Astrocyte of the cerebellum (primary cell): ENCODE data around the gene FAM78B.

ENCODE experiments used
- DNase-seq: peaks from one replicate; pipeline ENCODE4 v3.0.0-alpha.2; 2011; ENCODE audit warnings: low read depth
- H3K4me3 ChIP-seq: 2 replicates; pipeline ENCODE4 v1.5.1; 2011; ENCODE audit warnings: mild to moderate bottlenecking, low read depth, low read length, moderate library complexity
- in situ Hi-C: cut with HindIII; loops from 2 replicates; pipeline ENCODE4 v1.10.0; 2017; ENCODE audit warnings: low sequenced_read_pairs
- TF ChIP-seq, protein P1 (sequence below): IDR thresholded peaks from 2 replicates; pipeline ENCODE4 v1.5.1; 2012; ENCODE audit warnings: low read length, low read depth, moderate library complexity, mild to moderate bottlenecking; ENCODE audit errors: missing control alignments

Gene FAM78B

DNA sequence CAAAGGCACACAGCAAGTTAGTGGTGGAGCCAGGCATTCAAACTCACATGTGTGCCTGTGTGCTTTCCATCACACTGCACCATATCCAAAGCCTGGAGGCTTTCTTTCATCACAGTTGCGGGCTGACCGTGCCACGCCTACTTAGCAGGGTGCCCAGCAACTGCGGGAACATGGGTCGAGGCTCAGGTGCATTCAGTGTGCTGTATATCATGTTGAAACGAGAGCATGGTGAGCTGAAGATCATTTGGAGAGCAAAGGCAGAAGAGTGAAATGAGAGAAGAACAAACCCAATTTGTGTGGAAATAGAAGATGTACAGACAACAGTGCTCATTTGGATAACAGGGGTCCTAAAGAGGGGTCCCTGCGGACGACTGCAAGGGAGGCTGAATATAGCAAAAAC, 46.5 kb downstream of the FAM78B start:
- in situ Hi-C loops: no loop called here
- DNase-seq: no peak
- H3K4me3 ChIP-seq: no peak overlapping the region
- TF ChIP-seq, protein P1, sequence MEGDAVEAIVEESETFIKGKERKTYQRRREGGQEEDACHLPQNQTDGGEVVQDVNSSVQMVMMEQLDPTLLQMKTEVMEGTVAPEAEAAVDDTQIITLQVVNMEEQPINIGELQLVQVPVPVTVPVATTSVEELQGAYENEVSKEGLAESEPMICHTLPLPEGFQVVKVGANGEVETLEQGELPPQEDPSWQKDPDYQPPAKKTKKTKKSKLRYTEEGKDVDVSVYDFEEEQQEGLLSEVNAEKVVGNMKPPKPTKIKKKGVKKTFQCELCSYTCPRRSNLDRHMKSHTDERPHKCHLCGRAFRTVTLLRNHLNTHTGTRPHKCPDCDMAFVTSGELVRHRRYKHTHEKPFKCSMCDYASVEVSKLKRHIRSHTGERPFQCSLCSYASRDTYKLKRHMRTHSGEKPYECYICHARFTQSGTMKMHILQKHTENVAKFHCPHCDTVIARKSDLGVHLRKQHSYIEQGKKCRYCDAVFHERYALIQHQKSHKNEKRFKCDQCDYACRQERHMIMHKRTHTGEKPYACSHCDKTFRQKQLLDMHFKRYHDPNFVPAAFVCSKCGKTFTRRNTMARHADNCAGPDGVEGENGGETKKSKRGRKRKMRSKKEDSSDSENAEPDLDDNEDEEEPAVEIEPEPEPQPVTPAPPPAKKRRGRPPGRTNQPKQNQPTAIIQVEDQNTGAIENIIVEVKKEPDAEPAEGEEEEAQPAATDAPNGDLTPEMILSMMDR: no peak

DNA sequence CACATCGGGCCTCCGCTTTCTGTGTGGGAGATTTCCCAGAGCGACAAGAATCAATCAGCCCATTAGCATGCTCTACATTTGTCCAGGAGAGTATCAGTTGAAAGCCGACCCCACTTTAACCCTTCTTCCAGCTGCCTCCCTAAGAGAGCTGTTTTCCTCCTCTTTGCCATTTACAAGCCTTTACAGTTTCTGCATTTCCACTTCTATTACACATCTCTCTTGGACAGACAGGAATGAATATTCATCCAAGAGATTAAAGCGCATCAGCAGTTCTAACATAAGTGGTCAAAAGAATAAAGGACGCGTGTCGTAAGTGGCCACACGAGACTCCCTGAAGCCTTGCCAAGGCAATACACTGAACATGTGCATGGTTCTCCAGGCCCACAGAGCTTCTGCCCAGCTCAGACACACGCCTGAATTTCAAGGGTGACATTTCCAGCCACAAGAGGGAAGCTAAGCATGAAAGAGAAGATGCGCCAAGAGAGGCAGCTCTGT, 47.3 kb downstream of the FAM78B start:
- TF ChIP-seq, protein P1: no peak
- in situ Hi-C loops: no loop called here
- DNase-seq: no peak
- H3K4me3 ChIP-seq: no peak overlapping the region

DNA sequence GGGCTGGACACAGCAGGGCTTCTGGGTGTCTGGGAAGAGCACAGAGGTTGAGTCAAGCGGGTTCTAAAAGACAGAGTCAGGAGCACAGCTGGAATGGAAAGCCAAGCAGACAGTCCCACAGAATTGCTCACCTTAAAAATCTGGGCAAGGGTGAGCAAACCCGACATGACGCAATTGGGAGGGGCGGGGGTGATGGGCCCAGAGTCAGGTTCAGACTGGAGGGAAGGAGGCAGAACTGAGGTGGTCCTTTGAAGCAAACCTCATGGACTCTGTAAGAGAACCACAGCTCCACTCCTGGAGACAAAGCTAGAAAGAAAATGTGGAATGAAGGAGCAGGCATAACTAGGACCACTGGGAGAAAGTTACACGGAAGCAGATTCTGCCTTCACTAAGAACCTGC, 49.0 kb downstream of the FAM78B start:
- H3K4me3 ChIP-seq: no peak overlapping the region
- no peak for DNase-seq
- TF ChIP-seq, protein P1: no peak
- in situ Hi-C loops: no loop called here

DNA sequence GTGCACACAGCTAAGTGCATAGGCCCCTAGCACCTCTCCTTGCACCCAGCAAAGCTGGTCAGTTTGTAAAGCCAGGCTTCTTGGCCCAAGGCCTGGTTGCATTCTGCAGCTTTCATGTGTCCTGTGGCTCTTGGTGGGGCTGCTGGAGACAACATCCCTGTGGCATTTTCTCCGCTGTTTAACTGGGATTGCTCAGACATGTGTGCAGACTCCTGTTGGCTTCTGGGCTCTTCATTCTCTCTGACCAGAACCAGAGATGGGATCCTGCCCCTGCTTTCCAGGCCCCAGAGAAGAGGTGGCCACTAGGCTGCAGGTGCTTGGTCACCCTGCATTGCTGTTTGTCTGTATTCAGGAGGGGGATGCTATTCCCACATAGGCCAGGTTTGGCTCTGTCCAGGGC, 50.8 kb downstream of the FAM78B start:
- in situ Hi-C loops: no loop called here
- TF ChIP-seq, protein P1: no peak

DNA sequence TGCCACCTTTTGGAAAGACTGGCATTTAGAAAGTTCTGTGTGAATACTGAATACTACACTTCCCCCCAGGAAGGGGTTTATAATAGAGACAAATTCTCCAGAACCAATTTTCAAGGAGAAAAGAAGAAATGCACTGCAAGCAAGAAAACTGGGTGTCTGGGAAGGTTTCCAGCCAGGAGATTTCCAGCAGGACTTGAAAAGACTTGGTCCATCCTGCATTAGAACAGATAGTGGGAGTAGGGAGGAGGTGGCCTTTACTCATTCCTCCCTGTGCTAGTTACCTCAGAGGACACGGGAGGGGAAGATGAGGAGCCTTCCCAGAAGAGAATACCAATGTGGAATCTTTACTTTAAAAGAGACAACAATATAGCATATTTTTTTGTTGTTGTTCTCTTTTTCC, 52.4 kb downstream of the FAM78B start:
- DNase-seq: no peak
- in situ Hi-C loops: no loop called here
- TF ChIP-seq, protein P1: no peak
- H3K4me3 ChIP-seq: no peak overlapping the region

More for the DNA sequence above, 50.8 kb downstream of the FAM78B start:
- DNase-seq: no peak
- H3K4me3 ChIP-seq: no peak overlapping the region

DNA sequence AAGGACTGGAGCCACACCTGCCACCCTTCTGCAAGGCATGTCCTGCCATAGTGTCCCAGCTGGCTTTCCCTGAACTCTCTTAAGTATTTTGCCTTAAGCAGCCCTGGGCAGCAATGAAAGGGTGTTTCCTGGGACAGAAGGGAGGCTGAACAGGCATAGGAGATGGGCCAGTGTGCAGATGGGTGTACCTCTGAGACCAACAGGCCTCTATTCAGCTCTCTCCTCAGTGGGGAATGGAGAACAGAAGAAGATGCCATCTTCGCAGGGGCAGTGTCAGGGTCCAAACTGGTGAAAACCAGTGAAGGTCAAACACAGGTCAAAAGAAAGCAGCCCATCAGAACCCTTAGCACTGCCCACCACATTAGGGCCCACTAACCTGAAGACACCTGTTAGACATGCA, 53.2 kb downstream of the FAM78B start:
- H3K4me3 ChIP-seq: no peak overlapping the region
- in situ Hi-C loops: no loop called here
- DNase-seq: no peak
- TF ChIP-seq, protein P1: no peak

DNA sequence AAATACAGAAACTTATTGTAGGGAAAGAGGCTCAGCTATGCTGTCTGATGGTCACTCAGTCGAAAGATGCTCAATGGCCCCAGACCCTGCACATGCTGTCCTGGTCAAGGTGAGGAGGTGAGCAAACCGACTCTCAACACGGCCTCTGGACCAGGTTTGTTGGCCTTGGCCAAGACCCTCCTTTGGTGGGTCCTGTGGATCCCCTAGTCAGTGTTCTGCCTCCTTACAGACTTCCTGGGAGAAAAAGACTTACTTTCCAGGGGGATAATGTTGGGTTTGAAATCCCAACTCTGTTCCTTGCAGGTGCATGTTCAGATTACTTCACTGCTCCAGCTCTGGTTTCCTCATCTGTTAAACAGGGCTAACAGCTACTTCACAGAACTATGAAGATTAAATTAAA, 53.8 kb downstream of the FAM78B start:
- H3K4me3 ChIP-seq: no peak overlapping the region
- TF ChIP-seq, protein P1: no peak
- in situ Hi-C loops: no loop called here
- no peak for DNase-seq
